Mesothelial cell of epicardium (in vitro differentiated cells): ENCODE measurements around the gene SERPINE1. TPM values are rescaled to one million over a fixed set of nuclear protein-coding genes. Genes with fewer than 3 reads are reported as not detected.

ENCODE experiments used
- DNase-seq, 2 experiments: peaks; one replicate each; pipeline ENCODE4 v3.0.0; 2021; ENCODE audit warnings: low spot score in 2 of 2; ENCODE audit not compliant: unreplicated experiment in 2 of 2
- H3K27ac Mint-ChIP-seq: 2 replicates; pipeline ENCODE4 v1.8.0; 2021; ENCODE audit warnings: mixed read lengths
- H3K27me3 Mint-ChIP-seq: 2 replicates; pipeline ENCODE4 v1.8.0; 2021; ENCODE audit warnings: low read depth, mixed read lengths
- H3K36me3 Mint-ChIP-seq: 2 replicates; pipeline ENCODE4 v1.8.0; 2021; ENCODE audit warnings: mixed read lengths
- H3K4me1 Mint-ChIP-seq: 2 replicates; pipeline ENCODE4 v1.8.0; 2021; ENCODE audit warnings: mixed read lengths
- H3K4me3 Mint-ChIP-seq: 2 replicates; pipeline ENCODE4 v1.8.0; 2021; ENCODE audit warnings: mild to moderate bottlenecking, moderate library complexity, mixed read lengths
- H3K9me3 Mint-ChIP-seq: 2 replicates; pipeline ENCODE4 v1.8.0; 2021; ENCODE audit warnings: mixed read lengths
- CTCF ChIP-seq: fragments of 200-600 bp; sonication (generic); IDR thresholded peaks from one replicate; pipeline ENCODE4 v1.5.0; 2021; ENCODE audit warnings: antibody characterized with exemption; ENCODE audit not compliant: unreplicated experiment
- total RNA-seq: library from RNA; stranded (reverse); gene quantifications from 3 replicates; pipeline ENCODE4 v1.2.1, GENCODE V29; 2021

SERPINE1 gene
- total RNA-seq, result 11.4 to 15.1 TPM (median 14.2 TPM) in 3 replicates

DNA sequence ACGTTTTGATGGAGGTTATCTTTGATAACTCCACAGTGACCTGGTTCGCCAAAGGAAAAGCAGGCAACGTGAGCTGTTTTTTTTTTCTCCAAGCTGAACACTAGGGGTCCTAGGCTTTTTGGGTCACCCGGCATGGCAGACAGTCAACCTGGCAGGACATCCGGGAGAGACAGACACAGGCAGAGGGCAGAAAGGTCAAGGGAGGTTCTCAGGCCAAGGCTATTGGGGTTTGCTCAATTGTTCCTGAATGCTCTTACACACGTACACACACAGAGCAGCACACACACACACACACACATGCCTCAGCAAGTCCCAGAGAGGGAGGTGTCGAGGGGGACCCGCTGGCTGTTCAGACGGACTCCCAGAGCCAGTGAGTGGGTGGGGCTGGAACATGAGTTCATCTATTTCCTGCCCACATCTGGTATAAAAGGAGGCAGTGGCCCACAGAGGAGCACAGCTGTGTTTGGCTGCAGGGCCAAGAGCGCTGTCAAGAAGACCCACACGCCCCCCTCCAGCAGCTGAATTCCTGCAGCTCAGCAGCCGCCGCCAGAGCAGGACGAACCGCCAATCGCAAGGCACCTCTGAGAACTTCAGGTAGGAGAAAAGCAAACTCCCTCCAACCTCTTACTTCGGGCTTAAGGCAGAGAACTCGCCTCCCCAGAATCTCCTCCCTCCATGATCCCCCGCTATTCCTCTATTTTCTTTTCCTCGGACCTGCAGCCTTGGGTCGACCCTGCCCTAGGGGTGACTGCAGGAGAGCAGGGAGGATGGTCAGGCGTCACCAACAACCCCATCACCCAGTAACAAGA, at the start of gene SERPINE1:
TSS of gene SERPINE1 (plus strand) at position 454 of the 809 bp plus-strand sequence. CDS start 1,290 bp downstream, outside the sequence.
- peak; percentile 61 to 79 for DNase-seq
- Mint-ChIP-seq H3K4me3 (peak within 1 kb of the TSS; percentile 61), H3K27me3 (no peaks in the 10 kb centered on the region), H3K9me3 (peaks cover 3% of the 10 kb centered on the region), H3K36me3 (peaks cover 3% of the 10 kb centered on the region), H3K4me1 (peaks cover 39% of the 10 kb centered on the region), H3K27ac (peak within 1 kb of the TSS; percentile 90)
- peak; percentile 34 for TF ChIP-seq CTCF

- Mint-ChIP-seq H3K4me1 (peaks cover 7% of the 10 kb centered on the region), H3K36me3 (no peaks in the 10 kb centered on the region), H3K27ac (no peak overlapping the region), H3K9me3 (peaks cover 3% of the 10 kb centered on the region), H3K4me3 (no peak overlapping the region), H3K27me3 (no peaks in the 10 kb centered on the region)
- TF ChIP-seq CTCF, result peak; percentile 69
- DNase-seq, result peak; percentile 64 to 92
These were observed 49.4 kb upstream of the SERPINE1 start for GRCh38 chr7:101077303-101078086.

- DNase-seq, result no peak
- Mint-ChIP-seq H3K27ac (no peak overlapping the region), H3K27me3 (no peaks in the 10 kb centered on the region), H3K4me1 (peaks cover 20% of the 10 kb centered on the region), H3K36me3 (no peaks in the 10 kb centered on the region), H3K4me3 (no peak overlapping the region), H3K9me3 (peaks cover 3% of the 10 kb centered on the region)
- TF ChIP-seq CTCF, result no peak
These were observed 45.5 kb upstream of the SERPINE1 start for GRCh38 chr7:101081432-101081831.

DNA sequence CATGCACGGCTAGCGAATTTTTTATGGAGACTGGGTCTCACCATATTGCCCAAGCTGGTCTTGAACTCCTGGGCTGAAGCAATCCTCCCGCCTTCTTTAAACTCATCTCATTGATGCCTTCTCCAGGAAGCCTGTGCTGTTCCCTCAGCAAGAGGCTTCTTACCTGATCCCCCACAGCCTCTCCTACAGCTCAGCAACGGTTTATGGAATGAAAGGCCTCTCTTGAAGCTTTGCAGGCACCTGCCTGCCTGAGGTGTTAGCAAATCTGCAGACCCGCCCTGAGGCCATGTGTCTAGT, 42.1 kb upstream of the SERPINE1 start:
- H3K9me3 Mint-ChIP-seq, result peaks cover 3% of the 10 kb centered on the region
- H3K4me3 Mint-ChIP-seq, result peak overlapping the region; percentile 87
- no peaks in the 10 kb centered on the region for H3K27me3 Mint-ChIP-seq
- no peak for DNase-seq
- TF ChIP-seq CTCF, result no peak
- H3K27ac Mint-ChIP-seq, result peak overlapping the region; percentile 100
- H3K4me1 Mint-ChIP-seq, result peaks cover 17% of the 10 kb centered on the region
- H3K36me3 Mint-ChIP-seq, result peaks cover 14% of the 10 kb centered on the region

DNA sequence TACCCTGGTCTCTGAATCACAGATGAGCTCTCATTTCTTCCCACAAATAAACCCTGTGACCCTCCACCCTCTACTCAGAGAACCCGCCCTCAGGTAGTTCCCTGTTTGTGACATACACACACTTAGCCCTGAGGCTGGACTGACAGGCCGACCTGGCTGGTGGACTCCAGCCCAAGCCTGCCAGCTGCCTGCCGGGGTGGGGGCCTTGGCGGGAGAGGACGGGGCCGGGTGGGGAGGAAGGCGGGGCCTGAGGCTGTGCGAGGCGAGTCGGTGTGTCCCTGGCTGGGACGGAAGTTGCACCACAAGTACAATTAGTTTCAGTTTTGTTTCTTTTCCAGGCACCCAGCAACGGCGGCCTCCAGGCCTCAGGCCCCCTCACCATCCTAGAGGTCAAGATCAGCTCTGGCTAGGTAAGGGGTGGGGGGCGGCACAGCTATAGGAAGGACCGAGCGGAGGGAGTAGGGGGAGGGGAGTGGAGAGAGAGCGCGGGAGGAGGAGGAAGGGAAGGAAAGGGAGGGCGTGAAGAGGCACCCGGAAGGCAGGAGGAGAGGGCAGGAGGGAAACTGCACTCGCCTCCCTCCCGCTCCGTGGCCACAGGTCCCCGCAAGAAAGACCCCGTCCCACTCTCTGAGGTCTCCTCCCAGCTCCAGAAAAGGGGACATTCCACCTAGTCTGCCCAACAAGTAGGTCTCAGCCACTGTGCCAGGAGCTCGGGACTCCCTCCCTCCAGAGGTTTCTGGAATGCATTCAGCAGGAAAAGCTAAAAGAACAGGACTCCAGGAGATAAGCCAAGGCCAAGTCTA, 41.5 kb upstream of the SERPINE1 start, which contains the start of gene TRIM56:
TSS of gene TRIM56 (plus strand) at position 320 of the 803 bp plus-strand sequence. CDS start 1,832 bp downstream, outside the sequence.
- Mint-ChIP-seq H3K9me3 (peaks cover 3% of the 10 kb centered on the region), H3K27ac (peak within 1 kb of the TSS; percentile 100), H3K4me3 (peak within 1 kb of the TSS; percentile 87), H3K36me3 (peaks cover 18% of the 10 kb centered on the region), H3K4me1 (peaks cover 17% of the 10 kb centered on the region), H3K27me3 (no peaks in the 10 kb centered on the region)
- no peak for TF ChIP-seq CTCF
- DNase-seq, result peak; percentile 56 to 74
